ENCODE results near the gene WDR93. TPM values are rescaled to one million over a fixed set of nuclear protein-coding genes. Genes with fewer than 3 reads are reported as not detected.

The WDR93 gene
- total RNA-seq, 2 experiments from 2014 or later = not detected

GRCh38 chr15:89723031-89723430 lies 32.4 kb downstream of the WDR93 start:
- intact Hi-C loops (cut with micrococcal nuclease) = no loop called here
- H3K4me3 Mint-ChIP-seq = no peak overlapping the region
- peaks cover 4% of the 10 kb centered on the region for H3K9me3 Mint-ChIP-seq
- no peak for DNase-seq
- peaks cover 2% of the 10 kb centered on the region for H3K36me3 Mint-ChIP-seq
- H3K27me3 Mint-ChIP-seq = no peaks in the 10 kb centered on the region
- H3K27ac Mint-ChIP-seq = no peak overlapping the region
- POLR2A ChIA-PET = no interaction called here
- CTCF ChIA-PET = interaction anchor here (1.2 kb wide), 1 partner anchor 38 kb away, joined by 3 read pairs; no protein-coding TSS in a partner anchor
- H3K4me1 Mint-ChIP-seq (ENCODE audit: low read depth) = no peaks in the 10 kb centered on the region

- H3K4me3 Mint-ChIP-seq = no peak overlapping the region
- H3K27me3 Mint-ChIP-seq = no peaks in the 10 kb centered on the region
- H3K27ac Mint-ChIP-seq = no peak overlapping the region
- DNase-seq = no peak
- no peaks in the 10 kb centered on the region for H3K4me1 Mint-ChIP-seq (ENCODE audit: low read depth)
- H3K9me3 Mint-ChIP-seq = peaks cover 4% of the 10 kb centered on the region
- intact Hi-C loops (cut with micrococcal nuclease) = no loop called here
- CTCF ChIA-PET = interaction anchor here (0.7 kb wide), 1 partner anchor 98 kb away, joined by 4 read pairs; no protein-coding TSS in a partner anchor
- peaks cover 2% of the 10 kb centered on the region for H3K36me3 Mint-ChIP-seq
- POLR2A ChIA-PET = no interaction called here
These were observed 34.0 kb downstream of the WDR93 start for GRCh38 chr15:89724621-89725020.

GRCh38 chr15:89725064-89725463 lies 34.5 kb downstream of the WDR93 start:
- intact Hi-C loops (cut with micrococcal nuclease) = no loop called here
- H3K9me3 Mint-ChIP-seq = peaks cover 4% of the 10 kb centered on the region
- ChIA-PET CTCF (no interaction called here), POLR2A (no interaction called here)
- H3K4me3 Mint-ChIP-seq = no peak overlapping the region
- no peaks in the 10 kb centered on the region for H3K27me3 Mint-ChIP-seq
- H3K36me3 Mint-ChIP-seq = peaks cover 2% of the 10 kb centered on the region
- no peak for DNase-seq
- no peak overlapping the region for H3K27ac Mint-ChIP-seq
- H3K4me1 Mint-ChIP-seq (ENCODE audit: low read depth) = no peaks in the 10 kb centered on the region

- ChIA-PET POLR2A (no interaction called here), CTCF (interaction anchor here (1.4 kb wide), 1 partner anchor 13 kb away, joined by 4 read pairs; no protein-coding TSS in a partner anchor)
- H3K36me3 Mint-ChIP-seq = peaks cover 2% of the 10 kb centered on the region
- no peaks in the 10 kb centered on the region for H3K4me1 Mint-ChIP-seq (ENCODE audit: low read depth)
- H3K27me3 Mint-ChIP-seq = no peaks in the 10 kb centered on the region
- intact Hi-C loops (cut with micrococcal nuclease) = no loop called here
- no peak overlapping the region for H3K4me3 Mint-ChIP-seq
- no peak overlapping the region for H3K27ac Mint-ChIP-seq
- DNase-seq = no peak
- peaks cover 4% of the 10 kb centered on the region for H3K9me3 Mint-ChIP-seq
These were observed 37.6 kb downstream of the WDR93 start for GRCh38 chr15:89728254-89728653.

GRCh38 chr15:89731275-89731674 lies 40.7 kb downstream of the WDR93 start:
- Mint-ChIP-seq H3K9me3 (no peaks in the 10 kb centered on the region), H3K4me1 (ENCODE audit: low read depth) (no peaks in the 10 kb centered on the region), H3K27ac (no peak overlapping the region), H3K27me3 (peaks cover 11% of the 10 kb centered on the region), H3K36me3 (no peaks in the 10 kb centered on the region), H3K4me3 (no peak overlapping the region)
- POLR2A ChIA-PET = no interaction called here
- CTCF ChIA-PET = interaction anchor here (0.7 to 0.9 kb wide), 2 partner anchors 9 to 12 kb away, joined by 3 read pairs; no protein-coding TSS in a partner anchor
- DNase-seq = no peak
- intact Hi-C loops (cut with micrococcal nuclease) = no loop called here

- Mint-ChIP-seq H3K4me3 (no peak overlapping the region), H3K36me3 (no peaks in the 10 kb centered on the region), H3K27me3 (peaks cover 11% of the 10 kb centered on the region), H3K9me3 (no peaks in the 10 kb centered on the region), H3K27ac (no peak overlapping the region), H3K4me1 (ENCODE audit: low read depth) (no peaks in the 10 kb centered on the region)
- no peak for DNase-seq
- ChIA-PET POLR2A (interaction anchor here (0.6 kb wide), 1 partner anchor 28 kb away, joined by 7 read pairs; no protein-coding TSS in a partner anchor), CTCF (interaction anchor here (0.7 to 1.1 kb wide), 2 partner anchors 142 to 373 kb away, joined by 3 to 6 read pairs; no protein-coding TSS in a partner anchor)
- intact Hi-C loops (cut with micrococcal nuclease) = no loop called here
These were observed 42.0 kb downstream of the WDR93 start for GRCh38 chr15:89732451-89733172.

- Mint-ChIP-seq H3K36me3 (no peaks in the 10 kb centered on the region), H3K27me3 (peaks cover 11% of the 10 kb centered on the region), H3K9me3 (no peaks in the 10 kb centered on the region), H3K27ac (no peak overlapping the region), H3K4me3 (no peak overlapping the region), H3K4me1 (ENCODE audit: low read depth) (peaks cover 2% of the 10 kb centered on the region)
- DNase-seq = no peak
- intact Hi-C loops (cut with micrococcal nuclease) = no loop called here
- ChIA-PET CTCF (interaction anchor here (0.7 kb wide), 1 partner anchor 465 kb away, joined by 3 read pairs; the partner anchor contains the start of gene SEMA4B), POLR2A (no interaction called here)
These were observed 45.2 kb downstream of the WDR93 start for GRCh38 chr15:89735773-89736172.

- DNase-seq = peak; percentile 61
- H3K36me3 Mint-ChIP-seq = no peaks in the 10 kb centered on the region
- CTCF ChIA-PET = interaction anchor here (0.6 to 2.2 kb wide), 25 partner anchors 9 to 560 kb away, joined by 3 to 50 read pairs (median 4); partner anchors contain the start of gene MESP1
- H3K9me3 Mint-ChIP-seq = no peaks in the 10 kb centered on the region
- H3K27me3 Mint-ChIP-seq = peaks cover 2% of the 10 kb centered on the region
- intact Hi-C loops (cut with micrococcal nuclease) = loop anchor here (2.0 to 5.0 kb wide), 2 partner anchors 135 to 347 kb away; no protein-coding TSS in a partner anchor
- POLR2A ChIA-PET = no interaction called here
- H3K4me3 Mint-ChIP-seq = no peak overlapping the region
- peaks cover 2% of the 10 kb centered on the region for H3K4me1 Mint-ChIP-seq (ENCODE audit: low read depth)
- no peak overlapping the region for H3K27ac Mint-ChIP-seq
These were observed 49.5 kb downstream of the WDR93 start for GRCh38 chr15:89740137-89740536.

- no peak overlapping the region for H3K27ac Mint-ChIP-seq
- no peaks in the 10 kb centered on the region for H3K36me3 Mint-ChIP-seq
- DNase-seq = no peak
- H3K4me3 Mint-ChIP-seq = no peak overlapping the region
- intact Hi-C loops (cut with micrococcal nuclease) = loop anchor here (5.0 kb wide), 1 partner anchor 344 kb away; no protein-coding TSS in a partner anchor
- peaks cover 2% of the 10 kb centered on the region for H3K4me1 Mint-ChIP-seq (ENCODE audit: low read depth)
- ChIA-PET CTCF (interaction anchor here (0.6 to 1.3 kb wide), 4 partner anchors 11 to 383 kb away, joined by 3 to 4 read pairs (median 4); no protein-coding TSS in a partner anchor), POLR2A (interaction anchor here (0.6 kb wide), 1 partner anchor 333 kb away, joined by 4 read pairs; no protein-coding TSS in a partner anchor)
- H3K27me3 Mint-ChIP-seq = no peaks in the 10 kb centered on the region
- no peaks in the 10 kb centered on the region for H3K9me3 Mint-ChIP-seq
These were observed 52.4 kb downstream of the WDR93 start for GRCh38 chr15:89743011-89743410.

GRCh38 chr15:89743594-89743993 lies 53.0 kb downstream of the WDR93 start:
- Mint-ChIP-seq H3K4me1 (ENCODE audit: low read depth) (peaks cover 2% of the 10 kb centered on the region), H3K9me3 (no peaks in the 10 kb centered on the region), H3K27ac (no peak overlapping the region), H3K27me3 (no peaks in the 10 kb centered on the region), H3K4me3 (no peak overlapping the region), H3K36me3 (no peaks in the 10 kb centered on the region)
- ChIA-PET POLR2A (interaction anchor here (0.6 kb wide), 1 partner anchor 333 kb away, joined by 4 read pairs; no protein-coding TSS in a partner anchor), CTCF (no interaction called here)
- intact Hi-C loops (cut with micrococcal nuclease) = loop anchor here (5.0 kb wide), 1 partner anchor 344 kb away; no protein-coding TSS in a partner anchor
- no peak for DNase-seq

- intact Hi-C loops (cut with micrococcal nuclease) = no loop called here
- no peak overlapping the region for H3K27ac Mint-ChIP-seq
- DNase-seq = no peak
- H3K36me3 Mint-ChIP-seq = no peaks in the 10 kb centered on the region
- no peaks in the 10 kb centered on the region for H3K27me3 Mint-ChIP-seq
- ChIA-PET POLR2A (no interaction called here), CTCF (no interaction called here)
- H3K4me1 Mint-ChIP-seq (ENCODE audit: low read depth) = peaks cover 4% of the 10 kb centered on the region
- H3K4me3 Mint-ChIP-seq = no peak overlapping the region
- H3K9me3 Mint-ChIP-seq = no peaks in the 10 kb centered on the region
These were observed 54.5 kb downstream of the WDR93 start for GRCh38 chr15:89745131-89745530.

- Mint-ChIP-seq H3K9me3 (no peaks in the 10 kb centered on the region), H3K4me3 (no peak overlapping the region), H3K36me3 (no peaks in the 10 kb centered on the region), H3K4me1 (ENCODE audit: low read depth) (peaks cover 3% of the 10 kb centered on the region), H3K27me3 (no peaks in the 10 kb centered on the region), H3K27ac (no peak overlapping the region)
- intact Hi-C loops (cut with micrococcal nuclease) = no loop called here
- CTCF ChIA-PET = no interaction called here
- POLR2A ChIA-PET = no interaction called here
- no peak for DNase-seq
These were observed 55.2 kb downstream of the WDR93 start for GRCh38 chr15:89745768-89746167.

Data from activated CD4-positive, alpha-beta memory T cell treated with anti-CD3 and anti-CD28 coated beads for 36 hours (primary cell).